K562 (cell line): Measurements from ENCODE around the gene ULK3. TPM values are rescaled to one million over a fixed set of nuclear protein-coding genes. Genes with fewer than 3 reads are reported as not detected.
A peak's percentile ranks its signal among the peaks of the same experiment; 100 is the strongest.

Source experiments
- ATAC-seq: fragments of 200-7000 bp; cut with Tn5 transposase; 3 replicates; pipeline ENCODE4 v1.9.1; 2020; ENCODE audit warnings: moderate library complexity
- BruUV-seq: library from RNA; stranded (reverse); fragments of 400-500 nt; replicated peaks from 2 replicates; lab custom pipeline; 2021; lab: Mats Ljungman, UMichigan
- CTCF ChIA-PET: fragments of 300-600 bp; formaldehyde crosslinking; extraction: SDS; loops from one replicate; lab custom pipeline; 2021; ENCODE audit warnings: low intra/inter-chr PET ratio; lab: Yijun Ruan, JAX
- POLR2A ChIA-PET: fragments of 300-600, 350-650 bp; sonication (Branson Sonifier 250); formaldehyde crosslinking; extraction: SDS; loops from one replicate; lab custom pipeline; 2021; ENCODE audit warnings: antibody characterized with exemption, inconsistent platforms; lab: Yijun Ruan, JAX
- DNase-seq, 4 experiments: peaks; one replicate each; pipeline versions ENCODE4 v3.0.0 to v3.0.0-alpha.2; 2011 to 2018; ENCODE audit warnings: low spot score in 3 of 4, mixed read lengths in 3 of 4; ENCODE audit errors: extremely low read depth in 1 of 4
- FAIRE-seq: peaks from 2 replicates; lab custom pipeline; 2011; peaks lifted over from hg19 to GRCh38; lab: Jason Lieb, UNC
- H2AFZ ChIP-seq: 2 replicates; pipeline ENCODE4 v1.6.0; 2011; ENCODE audit warnings: low read depth, low read length, control low read depth, inconsistent platforms
- H3K27ac ChIP-seq: fragments of 200-600 bp; 3 replicates; pipeline ENCODE4 v1.8.0; 2011; ENCODE audit warnings: low read depth, mild to moderate bottlenecking, control low read depth, inconsistent platforms, low read length, moderate library complexity, mixed read lengths; ENCODE audit errors: extremely low read depth
- H3K27me3 ChIP-seq, 2 experiments: fragments of 300-600 bp in 1 of 2; 2 replicates in 1 of 2; 3 replicates in 1 of 2; pipeline versions ENCODE4 v1.6.0 to v1.8.0; 2011; ENCODE audit warnings: inconsistent platforms in 2 of 2, low read length in 2 of 2, mild to moderate bottlenecking in 1 of 2, mixed read lengths in 1 of 2, moderate library complexity in 1 of 2; ENCODE audit not compliant: control insufficient read depth in 2 of 2, insufficient read depth in 2 of 2
- H3K36me3 ChIP-seq: fragments of 300-600 bp; 3 replicates; pipeline ENCODE4 v1.8.0; 2011; ENCODE audit warnings: mild to moderate bottlenecking, low read length, inconsistent platforms; ENCODE audit not compliant: control insufficient read depth, insufficient read depth
- H3K4me1 ChIP-seq, 2 experiments: fragments of 200-600 bp in 1 of 2; replicated peaks in 1 of 2; 2 replicates in 1 of 2; 3 replicates in 1 of 2; pipeline versions ENCODE4 v1.5.1 to v1.8.0; 2011; ENCODE audit warnings: inconsistent platforms in 2 of 2, low read length in 2 of 2, mild to moderate bottlenecking in 1 of 2, mixed read lengths in 1 of 2, moderate library complexity in 1 of 2; ENCODE audit not compliant: control insufficient read depth in 2 of 2, insufficient read depth in 2 of 2
- H3K4me2 ChIP-seq: 2 replicates; pipeline ENCODE4 v1.6.1; 2011; ENCODE audit warnings: low read length, control low read depth, inconsistent platforms, mixed read lengths; ENCODE audit not compliant: insufficient read depth
- H3K4me3 ChIP-seq: fragments of 200-600 bp; sonication (generic), shearing (Covaris generic); 2 replicates; pipeline ENCODE4 v1.5.1; 2016; ENCODE audit warnings: control low read depth, inconsistent platforms
- H3K79me2 ChIP-seq: fragments of 200-600 bp; 3 replicates; pipeline ENCODE4 v1.8.0; 2011; ENCODE audit warnings: low read length, inconsistent platforms; ENCODE audit not compliant: control insufficient read depth, insufficient read depth
- H3K9ac ChIP-seq, 2 experiments: 2 replicates each; pipeline versions ENCODE4 v1.6.0 to v1.6.1; 2011; ENCODE audit warnings: low read depth in 2 of 2, low read length in 2 of 2, control low read depth in 1 of 2, inconsistent platforms in 1 of 2, mild to moderate bottlenecking in 1 of 2, mixed read lengths in 1 of 2; ENCODE audit not compliant: insufficient read depth in 1 of 2
- H3K9me1 ChIP-seq: one replicate; pipeline ENCODE4 v1.6.0; 2011; ENCODE audit warnings: inconsistent platforms, mild to moderate bottlenecking, low read length, moderate library complexity; ENCODE audit not compliant: control insufficient read depth, insufficient read depth
- H3K9me3 ChIP-seq: replicated peaks from 2 replicates; pipeline ENCODE4 v1.5.1; 2011; ENCODE audit warnings: low read depth, low read length, inconsistent platforms; ENCODE audit not compliant: control insufficient read depth, insufficient read depth
- H4K20me1 ChIP-seq: replicated peaks from 2 replicates; pipeline ENCODE4 v1.6.1; 2011; ENCODE audit warnings: low read length, inconsistent platforms, mixed read lengths; ENCODE audit not compliant: control insufficient read depth, insufficient read depth
- ADNP ChIP-seq: fragments of 200-800 bp; sonication (Bioruptor generic); IDR thresholded peaks from 2 replicates; pipeline ENCODE4 v1.6.1; 2016; ENCODE audit warnings: missing genetic modification characterization, missing compliant biosample characterization
- BCOR ChIP-seq: fragments of 450-650 bp; IDR thresholded peaks from 2 replicates; pipeline ENCODE4 v1.6.1; 2016
- CBX1 ChIP-seq: sonication (generic); IDR thresholded peaks from 2 replicates; pipeline ENCODE4 v1.6.1; 2016; ENCODE audit warnings: antibody characterized with exemption, low read depth, mild to moderate bottlenecking
- CEBPB ChIP-seq: fragments of 450-650 bp; IDR thresholded peaks from 2 replicates; pipeline ENCODE4 v1.6.1; 2016; ENCODE audit warnings: missing genetic modification characterization, missing compliant biosample characterization
- FOXK2 ChIP-seq, 2 experiments: fragments of 450-650 bp; IDR thresholded peaks in 1 of 2; conservative IDR thresholded peaks in 1 of 2; 2 replicates each; pipeline ENCODE4 v1.6.1; 2016; ENCODE audit warnings: low read depth in 2 of 2, mild to moderate bottlenecking in 1 of 2
- HDAC2 ChIP-seq: fragments of 450-650 bp; IDR thresholded peaks from 2 replicates; pipeline ENCODE4 v1.6.1; 2016; ENCODE audit warnings: mild to moderate bottlenecking
- KDM1A ChIP-seq, 2 experiments: fragments of 450-650 bp; IDR thresholded peaks; 2 replicates each; pipeline ENCODE4 v1.6.1; 2016; ENCODE audit warnings: mild to moderate bottlenecking in 2 of 2
- NR0B1 ChIP-seq: fragments of 450-650 bp; IDR thresholded peaks from one replicate; pipeline ENCODE4 v1.6.1; 2018; ENCODE audit warnings: mild to moderate bottlenecking, moderate library complexity; ENCODE audit not compliant: partially characterized antibody
- PTBP1 ChIP-seq: fragments of 200-400 bp; formaldehyde crosslinking; IDR thresholded peaks from 2 replicates; pipeline ENCODE4 v1.6.1; 2017; ENCODE audit warnings: low read depth, low read length
- RBM25 ChIP-seq: fragments of 200-400 bp; formaldehyde crosslinking; IDR thresholded peaks from 2 replicates; pipeline ENCODE4 v1.6.1; 2018; ENCODE audit warnings: low read length, low read depth, moderate library complexity; ENCODE audit not compliant: severe bottlenecking
- RCOR1 ChIP-seq, 2 experiments: IDR thresholded peaks; 2 replicates each; pipeline ENCODE4 v1.6.1; 2012; ENCODE audit warnings: low read depth in 2 of 2, low read length in 2 of 2, borderline replicate concordance in 1 of 2, improper control_type of control experiment in 1 of 2
- SMARCA5 ChIP-seq: fragments of 450-650 bp; IDR thresholded peaks from 2 replicates; pipeline ENCODE4 v1.6.1; 2016
- WGBS: fragments of 100-300 bp; shearing (Covaris generic); methylation state at CpG from one replicate; pipeline ENCODE4 v1.1.6; 2016; ENCODE audit warnings: low coverage, mixed read lengths; ENCODE audit not compliant: insufficient coverage; ENCODE audit errors: missing lambda C conversion rate; 5-methylcytosine and 5-hydroxymethylcytosine counted together
- in situ Hi-C: fragments of 300-500 bp; cut with MboI; formaldehyde crosslinking; loops from 4 replicates; pipeline ENCODE4 v1.15.0; 2018; ENCODE audit warnings: inconsistent platforms, mixed read lengths
- intact Hi-C: fragments of 100-400 bp; cut with micrococcal nuclease; formaldehyde crosslinking; loops from 2 replicates; pipeline ENCODE4 v1.14.2; 2022
- polyA plus RNA-seq, 8 experiments: library from polyadenylated mRNA; depleted of rRNA in 4 of 8; stranded (reverse) in 5 of 8; unstranded in 3 of 8; fragments of >200 nt; fragmentation: Nextera tagmentation in 2 of 8; fragmentation: Illumina TruSeq in 1 of 8; extraction: Ambion mirVana in 2 of 8; extraction: Trizol in 1 of 8; gene quantifications; 2 replicates each; pipeline versions ENCODE4 v1.2.1 to v1.2.3, GENCODE V29; 2011 to 2014; ENCODE audit warnings: inconsistent platforms in 1 of 8, missing spikeins in 1 of 8
- total RNA-seq, 7 experiments: library from RNA; depleted of rRNA in 6 of 7; stranded (reverse); fragments of >200 nt in 6 of 7; fragmentation: Illumina TruSeq in 2 of 7; extraction: Trizol in 2 of 7; gene quantifications; 2 replicates each; pipeline versions ENCODE4 v1.2.1 to v1.2.3, GENCODE V29; 2011 to 2021; ENCODE audit warnings: low replicate concordance in 1 of 7
- TF ChIP-seq, protein P1 (sequence below), 3 experiments: IDR thresholded peaks in 2 of 3; conservative IDR thresholded peaks in 1 of 3; 2 replicates each; pipeline ENCODE4 v1.5.1; 2011 to 2012; ENCODE audit warnings: low read length in 3 of 3, mild to moderate bottlenecking in 3 of 3, control low read depth in 2 of 3, improper control_type of control experiment in 1 of 3, inconsistent platforms in 1 of 3, low read depth in 1 of 3, mixed read lengths in 1 of 3, moderate library complexity in 1 of 3; ENCODE audit not compliant: insufficient read depth in 2 of 3
- TF ChIP-seq, protein P2 (sequence below): fragments of 250-450 bp; sonication (Bioruptor Pico); IDR thresholded peaks from 2 replicates; pipeline ENCODE4 v1.4.0; 2020

The ULK3 gene
- total and polyA plus RNA-seq, 9 of the 15 experiments (the other 6 are each of a cell fraction or from before 2014, with no cell fraction given), result 0.68 to 68.0 (median 34.9) TPM

- 33% methylated on average over 4 of the region's 4 CpGs for WGBS
- H3K9ac ChIP-seq, result no peak overlapping the region; a peak in 1 of 4 replicates
- ATAC-seq (peak; percentile 56), FAIRE-seq (peak; percentile 55), DNase-seq (no peak)
- no peak overlapping the region for H2AFZ ChIP-seq
- in situ Hi-C loops, result no loop called here
- no peaks in the 10 kb centered on the region; the same call in 1 of the 2 replicates for H4K20me1 ChIP-seq
- no peak overlapping the region for H3K27ac ChIP-seq
- BruUV-seq, result no TSS peak
- H3K4me2 ChIP-seq, result no peak overlapping the region
- H3K4me3 ChIP-seq, result no peak overlapping the region
- intact Hi-C loops, result no loop called here
- H3K27me3 ChIP-seq, result peaks cover 0 to 21% of the 10 kb centered on the region in 2 experiments; a peak in 2 of 5 replicates
- TF ChIP-seq RBM25, result peak; percentile 78
- TF ChIP-seq, protein P1, sequence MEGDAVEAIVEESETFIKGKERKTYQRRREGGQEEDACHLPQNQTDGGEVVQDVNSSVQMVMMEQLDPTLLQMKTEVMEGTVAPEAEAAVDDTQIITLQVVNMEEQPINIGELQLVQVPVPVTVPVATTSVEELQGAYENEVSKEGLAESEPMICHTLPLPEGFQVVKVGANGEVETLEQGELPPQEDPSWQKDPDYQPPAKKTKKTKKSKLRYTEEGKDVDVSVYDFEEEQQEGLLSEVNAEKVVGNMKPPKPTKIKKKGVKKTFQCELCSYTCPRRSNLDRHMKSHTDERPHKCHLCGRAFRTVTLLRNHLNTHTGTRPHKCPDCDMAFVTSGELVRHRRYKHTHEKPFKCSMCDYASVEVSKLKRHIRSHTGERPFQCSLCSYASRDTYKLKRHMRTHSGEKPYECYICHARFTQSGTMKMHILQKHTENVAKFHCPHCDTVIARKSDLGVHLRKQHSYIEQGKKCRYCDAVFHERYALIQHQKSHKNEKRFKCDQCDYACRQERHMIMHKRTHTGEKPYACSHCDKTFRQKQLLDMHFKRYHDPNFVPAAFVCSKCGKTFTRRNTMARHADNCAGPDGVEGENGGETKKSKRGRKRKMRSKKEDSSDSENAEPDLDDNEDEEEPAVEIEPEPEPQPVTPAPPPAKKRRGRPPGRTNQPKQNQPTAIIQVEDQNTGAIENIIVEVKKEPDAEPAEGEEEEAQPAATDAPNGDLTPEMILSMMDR (IDR thresholded peaks at IDR 0.05 in 2 of 3, conservative IDR thresholded peaks at IDR 0.05 in 1 of 3; ENCODE audit: insufficient read depth in 2 of 3, low read depth in 1 of 3, low read length in 3 of 3), result peak; percentile 22 to 39 (median 32); a peak in 5 of 6 replicates
- 0 out of 2 replicates have a peak, but pooled peaks have one; percentile 50 for TF ChIP-seq HDAC2
- no peak for TF ChIP-seq FOXK2 (conservative IDR thresholded peaks at IDR 0.05 in 1 of 2, IDR thresholded peaks at IDR 0.05 in 1 of 2; ENCODE audit: low read depth in 2 of 2)
- 0 out of 2 replicates have a peak, but pooled peaks have one; percentile 30 for TF ChIP-seq ADNP (tag)
- no peak for TF ChIP-seq PTBP1
- TF ChIP-seq BCOR, result peak; percentile 92
- peak; percentile 75 for TF ChIP-seq SMARCA5
- TF ChIP-seq KDM1A (IDR thresholded peaks at IDR 0.05), result peak; percentile 30 to 53; a peak in 2 of 4 replicates
- TF ChIP-seq RCOR1 (IDR thresholded peaks at IDR 0.05; ENCODE audit: borderline replicate concordance in 1 of 2, low read depth in 2 of 2, low read length in 2 of 2), result 0 out of 4 replicates have a peak, but pooled peaks of 1 of the 2 experiments have one; percentile 17
- TF ChIP-seq, protein P2, sequence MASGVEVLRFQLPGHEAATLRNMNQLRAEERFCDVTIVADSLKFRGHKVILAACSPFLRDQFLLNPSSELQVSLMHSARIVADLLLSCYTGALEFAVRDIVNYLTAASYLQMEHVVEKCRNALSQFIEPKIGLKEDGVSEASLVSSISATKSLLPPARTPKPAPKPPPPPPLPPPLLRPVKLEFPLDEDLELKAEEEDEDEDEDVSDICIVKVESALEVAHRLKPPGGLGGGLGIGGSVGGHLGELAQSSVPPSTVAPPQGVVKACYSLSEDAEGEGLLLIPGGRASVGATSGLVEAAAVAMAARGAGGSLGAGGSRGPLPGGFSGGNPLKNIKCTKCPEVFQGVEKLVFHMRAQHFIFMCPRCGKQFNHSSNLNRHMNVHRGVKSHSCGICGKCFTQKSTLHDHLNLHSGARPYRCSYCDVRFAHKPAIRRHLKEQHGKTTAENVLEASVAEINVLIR, result no peak
- TF ChIP-seq CEBPB, result no peak
- TF ChIP-seq NR0B1, result no peak
- TF ChIP-seq CBX1, result peak; percentile 32; the same call in 1 of the 2 replicates
- H3K9me3 ChIP-seq, result no peaks in the 10 kb centered on the region
- POLR2A ChIA-PET, result no interaction called here
- H3K9me1 ChIP-seq, result no peaks in the 10 kb centered on the region
- peaks cover 0 to 7% of the 10 kb centered on the region in 2 experiments; a peak in 2 of 5 replicates for H3K4me1 ChIP-seq
- H3K36me3 ChIP-seq, result peaks cover 5% of the 10 kb centered on the region; the same call in 1 of the 3 replicates
- CTCF ChIA-PET, result no interaction called here
- H3K79me2 ChIP-seq, result no peaks in the 10 kb centered on the region
These were observed 34.1 kb downstream of the ULK3 start for GRCh38 chr15:74808840-74809229.
